ENCODE results near the gene MRPL32.

Gene MRPL32

GRCh38 chr7:42928754-42929153, 3.4 kb upstream of the MRPL32 start:
- DNase-seq, result no peak

DNA sequence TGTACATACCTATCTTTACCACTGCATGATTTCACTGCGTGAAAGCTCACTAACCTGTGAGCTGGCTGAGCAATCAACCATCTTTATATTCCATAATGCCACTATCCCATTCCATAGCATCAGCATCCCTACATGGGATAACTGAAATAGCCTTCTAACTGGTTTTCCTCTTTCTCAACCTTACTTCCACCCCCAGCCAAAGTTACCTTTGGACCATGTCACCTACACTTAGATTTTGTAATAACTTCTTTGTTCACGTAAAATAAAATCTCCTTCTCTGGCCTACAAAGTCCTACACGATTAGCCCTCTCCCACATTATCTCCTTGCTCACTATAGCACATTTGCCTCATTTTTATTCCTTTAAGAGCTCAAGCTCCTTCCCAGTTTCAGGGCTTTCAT, 2.7 kb upstream of the MRPL32 start:
- DNase-seq, result no peak

DNA sequence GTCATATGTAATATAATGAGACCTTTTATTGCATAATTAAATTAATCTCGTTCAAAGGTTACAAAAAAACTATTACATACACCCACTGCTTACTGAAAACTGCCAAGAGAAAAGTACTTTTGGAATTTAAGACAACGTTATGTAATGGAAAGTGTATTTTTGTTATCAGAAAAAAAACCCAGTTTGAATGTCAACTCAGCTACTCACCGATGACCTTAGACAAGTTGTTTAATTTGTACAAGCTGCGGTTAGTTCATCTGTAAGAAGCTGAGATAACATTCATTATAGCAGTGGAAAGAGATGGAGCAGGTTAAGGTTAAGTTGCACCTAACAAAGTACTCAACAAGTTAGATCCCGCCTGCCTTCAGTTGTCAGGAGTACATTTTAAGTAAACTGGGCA, 1.3 kb upstream of the MRPL32 start:
- no peak for DNase-seq

DNA sequence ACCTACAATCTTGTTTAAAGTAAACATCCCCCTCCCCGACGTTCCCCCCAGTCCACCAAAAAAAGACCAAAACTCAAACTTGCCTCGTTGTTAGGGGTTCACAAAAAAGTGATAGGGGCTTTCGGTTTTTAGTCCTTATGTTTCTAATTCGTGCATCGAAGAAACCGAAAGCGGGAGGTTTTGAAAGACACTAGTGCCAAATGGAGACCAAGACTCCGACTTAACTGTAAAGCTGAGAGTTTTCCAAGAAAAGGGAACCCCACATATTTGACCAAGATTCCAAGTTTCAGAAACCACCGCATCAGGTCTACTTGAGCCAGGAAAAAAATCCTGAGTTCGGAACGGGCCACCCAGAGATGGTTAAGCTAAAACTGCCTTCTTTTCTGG, 736 bp upstream of the MRPL32 start:
- DNase-seq, result no peak

- peak in 1 of 2 experiments; percentile 36 for DNase-seq
Observed at GRCh38 chr7:42932811-42933591, 825 bp downstream of the MRPL32 start.

GRCh38 chr7:42934291-42934690, 2.1 kb downstream of the MRPL32 start:
- DNase-seq, result no peak

DNA sequence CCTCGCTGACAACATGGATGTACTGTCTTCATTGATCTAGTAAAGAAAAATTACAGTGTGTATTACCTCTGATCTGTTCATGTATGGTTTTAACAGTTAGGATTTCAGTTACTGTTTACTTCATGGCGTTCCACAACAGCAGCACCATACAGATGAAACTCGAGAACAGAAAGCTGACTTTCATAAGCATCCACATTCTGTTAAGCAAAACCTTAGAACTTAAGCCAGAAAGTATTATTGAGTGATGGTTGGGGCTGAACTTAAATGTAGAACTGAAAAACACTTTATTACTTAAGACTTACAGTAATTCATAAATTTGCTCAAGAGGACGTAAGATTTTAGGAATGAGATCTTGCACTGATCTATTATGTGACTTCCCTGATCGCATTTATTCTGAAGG, 3.7 kb downstream of the MRPL32 start:
- no peak for DNase-seq

DNA sequence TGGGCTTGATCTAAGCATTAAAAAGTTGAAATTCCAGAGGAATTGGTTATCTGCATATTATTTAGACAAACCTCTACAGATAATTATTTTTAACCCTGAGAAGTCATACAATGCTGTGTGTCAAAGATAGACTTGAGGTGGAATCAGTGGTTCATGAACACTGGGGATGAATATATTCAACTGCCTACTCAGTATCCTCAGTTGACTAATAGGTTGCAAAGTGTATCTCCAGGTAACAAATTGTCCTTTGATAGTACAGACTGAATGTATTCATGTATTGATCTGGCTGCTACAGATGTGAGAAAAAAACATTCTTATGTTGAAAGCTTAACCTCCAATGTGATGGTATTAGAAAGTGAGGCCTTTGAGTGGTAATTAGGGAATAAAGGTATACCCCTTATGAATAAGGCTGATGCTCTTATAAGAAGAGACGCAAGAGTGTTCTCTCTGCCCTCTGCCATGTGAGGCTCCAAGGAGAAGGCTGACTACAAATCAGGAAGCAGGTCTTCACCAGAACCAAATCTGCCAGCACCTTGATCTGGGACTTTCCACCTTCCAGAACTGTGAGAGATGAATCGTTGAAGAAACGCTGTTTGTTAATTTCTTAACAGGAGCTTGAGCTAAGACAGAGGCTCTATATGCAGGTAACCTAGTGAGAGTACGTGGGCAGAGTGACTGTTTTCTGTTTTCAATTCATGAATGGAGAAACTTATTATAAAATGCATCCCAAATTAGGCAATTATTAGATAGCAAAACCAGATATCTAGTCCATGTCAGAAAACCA, 7.5 kb downstream of the MRPL32 start:
- no peak for DNase-seq

- peak; percentile 68 to 72 for DNase-seq
Observed at GRCh38 chr7:42940985-42941847, 9.0 kb downstream of the MRPL32 start.

DNA sequence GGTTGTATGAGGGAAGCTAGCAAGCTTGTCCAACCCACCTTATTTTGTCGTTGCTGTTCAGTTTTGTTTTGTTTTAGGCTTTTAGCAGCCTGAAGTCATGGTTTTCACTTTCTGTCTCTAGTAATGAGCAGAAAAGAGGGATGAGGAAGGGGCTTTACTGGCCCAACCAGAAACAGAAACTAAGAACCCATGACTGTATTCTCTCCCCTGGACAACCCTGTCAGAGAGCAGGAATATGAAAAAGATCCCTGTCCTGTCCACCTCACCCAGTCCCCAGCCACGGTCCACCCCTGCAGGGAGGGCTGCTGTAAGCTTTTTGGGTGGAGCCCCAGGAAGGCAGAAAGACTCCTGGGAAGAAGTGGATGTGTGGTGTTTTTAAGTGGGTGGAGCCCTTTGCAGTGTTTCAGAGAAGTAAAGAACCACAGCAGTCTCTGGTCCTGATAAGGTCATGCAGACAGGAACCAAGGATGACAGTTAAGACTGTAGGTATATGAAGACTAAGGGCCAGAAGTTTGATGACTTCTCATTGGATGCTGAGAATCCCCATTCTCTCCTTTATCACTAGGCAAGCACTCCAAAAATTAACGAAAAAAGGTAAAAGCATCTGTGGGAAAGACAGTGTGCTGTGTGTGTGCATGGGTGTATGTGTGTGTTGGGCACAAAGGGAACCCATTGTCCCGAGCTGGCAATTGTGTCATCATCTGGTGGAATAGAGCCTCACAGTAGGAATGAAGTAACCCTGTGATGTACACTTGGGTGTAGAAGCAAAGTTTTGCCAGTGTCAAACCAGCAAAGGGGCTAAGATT, 13.8 kb downstream of the MRPL32 start:
- no peak for DNase-seq

GRCh38 chr7:42946627-42946950, 14.4 kb downstream of the MRPL32 start:
- no peak for DNase-seq

GRCh38 chr7:42947521-42947920, 15.3 kb downstream of the MRPL32 start:
- no peak for DNase-seq

GRCh38 chr7:42950417-42950816, 18.2 kb downstream of the MRPL32 start:
- DNase-seq, result no peak

- DNase-seq, result no peak
Observed at GRCh38 chr7:42952328-42952727, 20.2 kb downstream of the MRPL32 start.

- DNase-seq, result no peak
Observed at GRCh38 chr7:42953994-42954393, 21.8 kb downstream of the MRPL32 start.

DNA sequence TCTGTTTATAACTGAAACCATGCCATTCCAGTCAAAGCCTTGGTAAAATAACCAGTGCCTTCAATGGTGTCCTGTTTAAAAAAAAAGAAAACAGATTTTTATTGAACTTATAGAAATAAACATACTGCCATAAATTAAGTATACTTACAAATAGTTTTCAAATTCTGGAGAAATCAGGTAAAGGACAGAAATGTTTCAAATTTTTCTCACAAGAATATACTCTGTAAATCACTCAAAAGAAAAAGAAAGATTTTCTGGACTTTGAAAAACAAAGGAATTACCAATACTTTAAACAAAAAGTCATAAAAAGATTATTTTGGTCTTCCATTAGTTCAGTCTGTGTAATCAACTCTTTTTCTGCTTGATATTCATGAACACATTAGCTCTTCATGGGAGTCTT, 23.9 kb downstream of the MRPL32 start:
- DNase-seq, result no peak

DNA sequence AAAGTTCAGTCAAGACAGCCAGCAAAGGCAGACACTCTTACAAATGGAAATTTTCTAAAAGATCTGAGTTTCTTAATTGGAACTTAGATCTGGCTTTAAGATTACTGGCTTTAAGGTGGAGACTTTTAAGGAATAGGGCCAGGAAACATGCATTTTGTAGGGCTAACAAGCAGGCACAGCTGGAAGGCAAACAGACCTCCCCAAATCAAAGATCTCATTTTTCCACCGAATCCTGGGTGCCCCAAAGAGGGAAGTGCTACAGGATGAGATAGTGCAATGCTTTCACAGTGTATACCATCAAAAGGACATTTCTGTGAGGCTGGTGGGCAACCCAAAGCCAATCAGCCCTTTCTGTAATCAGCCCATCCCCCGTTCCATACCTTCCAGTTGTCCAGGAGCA, 27.4 kb downstream of the MRPL32 start:
- DNase-seq, result no peak

DNA sequence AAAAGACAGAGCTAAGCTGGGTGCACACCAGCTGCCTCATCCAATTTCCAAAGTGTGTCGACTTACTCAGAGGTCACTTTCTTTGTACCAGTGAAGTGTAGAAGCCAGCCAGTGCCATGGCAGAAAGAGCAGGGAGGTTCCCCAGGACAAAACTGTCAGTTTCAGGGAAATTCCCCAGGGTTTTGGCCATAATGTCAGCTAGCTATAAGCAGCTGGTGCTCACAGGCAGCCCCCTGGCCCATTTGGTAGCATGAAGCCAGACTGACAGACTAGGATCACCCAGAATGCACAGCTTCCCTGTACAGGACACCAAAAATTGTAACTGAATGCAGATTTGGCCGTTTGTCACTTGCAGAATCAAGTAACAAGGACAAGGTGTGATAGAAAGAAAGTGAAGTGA, 28.6 kb downstream of the MRPL32 start:
- no peak for DNase-seq

DNA sequence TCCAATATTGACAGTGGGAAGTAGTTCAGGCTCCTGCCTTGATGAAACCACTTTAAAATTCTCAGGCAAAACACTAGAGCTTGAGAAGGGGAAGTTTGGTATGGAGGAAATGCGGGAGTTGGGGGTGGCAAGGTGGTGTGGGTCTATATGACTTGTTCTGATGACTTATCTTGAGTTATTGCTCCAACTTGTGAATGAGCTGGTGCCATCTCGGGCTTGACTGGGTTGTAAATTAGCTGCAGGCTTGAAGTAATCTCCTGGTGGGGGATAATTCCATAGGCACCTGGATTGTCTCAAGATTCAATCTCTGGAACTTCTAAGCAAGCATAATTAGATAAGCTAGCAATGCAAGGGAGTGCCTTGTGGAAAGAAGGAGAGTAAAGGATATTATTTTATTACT, 29.0 kb downstream of the MRPL32 start:
- no peak for DNase-seq

- DNase-seq, result no peak
Observed at GRCh38 chr7:42964293-42964692, 32.1 kb downstream of the MRPL32 start.

DNA sequence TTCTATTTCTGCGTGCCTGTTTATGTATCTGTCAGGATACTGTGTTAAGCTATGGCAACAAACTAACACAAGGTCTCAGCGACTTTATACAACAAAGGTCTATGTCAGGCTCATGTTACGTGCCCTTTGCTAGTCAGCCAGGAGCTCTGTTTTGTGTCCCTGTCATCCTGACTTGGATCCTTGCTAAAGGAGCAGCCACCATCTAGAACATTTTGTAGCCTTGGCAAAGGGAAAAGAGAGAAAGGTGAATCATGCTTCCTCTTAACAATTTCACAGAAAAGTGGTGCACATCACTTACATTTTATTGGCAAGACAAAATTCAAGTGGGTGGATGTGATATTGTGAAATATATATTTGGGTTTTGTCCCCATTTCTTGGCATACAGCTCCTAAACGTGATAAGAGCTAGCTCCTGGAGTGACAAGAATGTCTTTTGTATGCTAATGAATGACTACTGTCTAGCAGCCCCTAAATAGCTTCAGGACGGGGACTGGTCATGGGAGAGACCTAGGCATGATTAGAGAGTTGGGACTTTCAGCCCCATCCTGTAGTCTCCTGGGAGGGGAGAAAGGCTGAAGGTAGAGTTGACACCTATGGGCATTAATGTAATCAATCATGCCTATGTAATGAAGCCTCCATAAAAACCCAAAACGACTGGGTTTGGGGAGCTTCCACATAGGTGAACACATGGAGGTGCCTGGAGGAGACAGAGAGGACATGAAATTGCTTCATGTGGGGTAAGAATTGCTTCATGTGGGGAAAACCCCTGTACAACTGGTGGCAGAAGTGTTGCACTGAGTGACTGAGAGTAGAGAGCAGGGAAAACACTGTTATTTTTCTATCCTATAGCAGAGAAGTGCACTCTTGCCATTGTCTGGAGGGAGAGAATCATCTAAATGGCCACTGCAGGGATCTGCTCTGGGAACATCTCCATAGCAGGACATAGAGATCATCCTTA, 33.0 kb downstream of the MRPL32 start:
- no peak for DNase-seq

DNA sequence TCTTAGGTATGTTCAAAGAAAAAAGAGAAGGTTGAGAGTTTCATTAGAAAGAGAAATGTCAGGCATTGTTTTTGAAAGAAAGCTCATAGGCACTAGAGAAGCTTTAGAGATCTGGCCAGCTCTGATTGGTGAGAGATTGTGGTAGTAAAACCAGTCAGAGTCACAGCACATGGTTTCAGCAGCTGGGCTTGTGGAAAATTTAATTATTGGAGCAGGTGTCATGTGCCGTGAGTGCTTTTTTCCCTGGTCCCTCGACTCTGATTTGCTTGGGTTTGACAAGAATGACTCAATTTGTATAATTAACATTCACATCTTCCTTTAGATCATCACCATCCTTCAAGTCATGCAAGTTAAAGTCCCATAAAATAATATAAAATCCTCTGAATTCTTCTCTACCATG, 35.2 kb downstream of the MRPL32 start:
- no peak for DNase-seq

Data from NCI-H2081 (cell line).